ENCODE measurements around the gene ZEB2. TPM values are rescaled to one million over a fixed set of nuclear protein-coding genes. Genes with fewer than 3 reads are reported as not detected.
"Not testable (repeated sequence)": the region's sequence is repeated elsewhere in the genome, so short reads cannot be mapped to it uniquely, and the experiment has no call there.

Gene ZEB2
- total RNA-seq, 4 donors from 2014 or later: 12.4 to 149 (median 29.9) TPM

GRCh38 chr2:144366825-144367429, 153.0 kb downstream of the ZEB2 start:
- Histone ChIP-seq H3K4me1 (no peaks in the 10 kb centered on the region), H3K36me3 (no peaks in the 10 kb centered on the region), H3K27me3 (no peaks in the 10 kb centered on the region), H3K27ac (no peak overlapping the region), H3K4me3 (no peak overlapping the region), H3K9me3 (no peaks in the 10 kb centered on the region)
- DNase-seq: no peak
- TF ChIP-seq POLR2A (IDR thresholded peaks at IDR 0.05) (no peak), CTCF (IDR thresholded peaks at IDR 0.05) (no peak)

GRCh38 chr2:144364944-144365738, 154.8 kb downstream of the ZEB2 start:
- H3K36me3 ChIP-seq: no peaks in the 10 kb centered on the region
- no peak overlapping the region for H3K4me3 ChIP-seq
- no peak for DNase-seq
- TF ChIP-seq CTCF (IDR thresholded peaks at IDR 0.05): no peak
- TF ChIP-seq POLR2A (IDR thresholded peaks at IDR 0.05): no peak
- H3K27me3 ChIP-seq: no peaks in the 10 kb centered on the region
- no peak overlapping the region for H3K27ac ChIP-seq
- no peaks in the 10 kb centered on the region for H3K9me3 ChIP-seq
- H3K4me1 ChIP-seq: no peaks in the 10 kb centered on the region

- H3K4me1 ChIP-seq, H3K27me3 ChIP-seq, H3K9me3 ChIP-seq, H3K27ac ChIP-seq, H3K36me3 ChIP-seq, DNase-seq, H3K4me3 ChIP-seq: not testable (repeated sequence)
Measured at GRCh38 chr2:144364247-144364646, 155.7 kb downstream of the ZEB2 start.

GRCh38 chr2:144362401-144362800, 157.5 kb downstream of the ZEB2 start:
- DNase-seq: no peak
- H3K9me3 ChIP-seq: no peaks in the 10 kb centered on the region
- no peak for TF ChIP-seq POLR2A (IDR thresholded peaks at IDR 0.05)
- no peak for TF ChIP-seq CTCF (IDR thresholded peaks at IDR 0.05)
- H3K27me3 ChIP-seq: no peaks in the 10 kb centered on the region
- no peaks in the 10 kb centered on the region for H3K36me3 ChIP-seq
- H3K4me3 ChIP-seq: no peak overlapping the region
- H3K27ac ChIP-seq: no peak overlapping the region
- no peaks in the 10 kb centered on the region for H3K4me1 ChIP-seq

GRCh38 chr2:144361742-144362141, 158.2 kb downstream of the ZEB2 start:
- Histone ChIP-seq H3K4me1 (no peaks in the 10 kb centered on the region), H3K27me3 (no peaks in the 10 kb centered on the region), H3K27ac (no peak overlapping the region), H3K36me3 (no peaks in the 10 kb centered on the region), H3K4me3 (no peak overlapping the region), H3K9me3 (no peaks in the 10 kb centered on the region)
- no peak for TF ChIP-seq POLR2A (IDR thresholded peaks at IDR 0.05)
- TF ChIP-seq CTCF (IDR thresholded peaks at IDR 0.05): no peak
- no peak for DNase-seq

GRCh38 chr2:144359684-144360083, 160.2 kb downstream of the ZEB2 start:
- Histone ChIP-seq H3K36me3 (no peaks in the 10 kb centered on the region), H3K27me3 (no peaks in the 10 kb centered on the region), H3K9me3 (no peaks in the 10 kb centered on the region), H3K4me3 (no peak overlapping the region), H3K27ac (no peak overlapping the region), H3K4me1 (no peaks in the 10 kb centered on the region)
- TF ChIP-seq POLR2A (IDR thresholded peaks at IDR 0.05) (no peak), CTCF (IDR thresholded peaks at IDR 0.05) (no peak)
- no peak for DNase-seq
